ENCODE data around the gene SMIM28. TPM values are rescaled to one million over a fixed set of nuclear protein-coding genes. Genes with fewer than 3 reads are reported as not detected.

Gene SMIM28
- total and polyA plus RNA-seq, 2 of the 4 experiments (the other 2 are of a cell fraction): not detected

GRCh38 chr6:138403324-138403800, 25.7 kb downstream of the SMIM28 start:
- Histone ChIP-seq H3K4me3 (ENCODE audit: insufficient read depth, low read depth, low read length) (peak overlapping the region; percentile 79), H3K79me1 (ENCODE audit: low read depth in 1 of 2, low read length in 2 of 2) (peaks cover 16 to 29% of the 10 kb centered on the region in 2 experiments), H3K14ac (replicated peaks; ENCODE audit: low read depth, low read length) (peak overlapping the region; percentile 27), H3K4me2 (ENCODE audit: low read depth, low read length) (peak overlapping the region; percentile 77), H3K9me3 (ENCODE audit: control insufficient read depth, insufficient read depth, low read length) (no peaks in the 10 kb centered on the region), H3K18ac (ENCODE audit: low read depth, low read length) (peak overlapping the region; percentile 72), H4K5ac (ENCODE audit: low read depth, low read length) (peak overlapping the region; percentile 80), H3K56ac (ENCODE audit: extremely low read depth, insufficient read depth, low read length) (peak overlapping the region; percentile 61; the same call in 1 of the 2 replicates), H2BK120ac (ENCODE audit: low read depth, low read length) (peak overlapping the region; percentile 77; the same call in 1 of the 2 replicates), H3K9ac (ENCODE audit: low read depth, low read length) (peak overlapping the region; percentile 74), H4K8ac (ENCODE audit: low read depth in 2 of 2, low read length in 2 of 2) (peak overlapping the region; percentile 82 to 95), H3K9me1 (ENCODE audit: insufficient read depth, low read length) (peaks cover 2% of the 10 kb centered on the region), H3K27ac (ENCODE audit: insufficient read depth, low read length) (peak overlapping the region; percentile 68), H2AK9ac (replicated peaks; ENCODE audit: low read depth, low read length, poor library complexity) (peak overlapping the region; percentile 59), H3K4ac (ENCODE audit: low read depth, low read length) (peak overlapping the region; percentile 67), H2AK5ac (ENCODE audit: low read depth, low read length) (peak overlapping the region; percentile 49; the same call in 1 of the 2 replicates), H4K91ac (ENCODE audit: insufficient read depth, low read depth, low read length) (peak overlapping the region; percentile 77), H2AFZ (replicated peaks; ENCODE audit: low read length, poor library complexity) (peak overlapping the region; percentile 99), H4K20me1 (ENCODE audit: insufficient read depth, low read length) (no peaks in the 10 kb centered on the region), H2BK5ac (ENCODE audit: low read depth, low read length, poor library complexity, severe bottlenecking) (peak overlapping the region; percentile 35), H3K4me1 (ENCODE audit: control insufficient read depth, insufficient read depth, low read length) (peaks cover 3% of the 10 kb centered on the region), H2BK20ac (ENCODE audit: low read depth, low read length) (peak overlapping the region; percentile 26; the same call in 1 of the 2 replicates), H2BK15ac (ENCODE audit: low read depth, low read length) (peak overlapping the region; percentile 34; the same call in 1 of the 3 replicates), H3K23ac (ENCODE audit: low read depth, low read length) (peak overlapping the region; percentile 76; the same call in 1 of the 2 replicates), H3K27me3 (ENCODE audit: control insufficient read depth, insufficient read depth, low read length) (no peaks in the 10 kb centered on the region), H3K36me3 (ENCODE audit: control insufficient read depth, insufficient read depth, low read length) (peaks cover 13% of the 10 kb centered on the region)
- WGBS, 2 experiments (ENCODE audit: extremely low coverage in 2 of 2, insufficient read length in 1 of 2): 2% methylated on average over 29 of the region's 30 CpGs; no CpG with 5 or more reads in 1 of the 2 experiments
- no peak for DNase-seq
- dilution Hi-C loops (cut with HindIII; ENCODE audit: low sequenced_read_pairs, unreplicated experiment): no loop called here
- BruUV-seq (replicated peaks): no TSS peak
- TF ChIP-seq RFX5 (IDR thresholded peaks at IDR 0.05; ENCODE audit: low read depth, low read length): no peak
- TF ChIP-seq RAD21 (IDR thresholded peaks at IDR 0.05; ENCODE audit: low read length): no peak
- TF ChIP-seq, protein P1, sequence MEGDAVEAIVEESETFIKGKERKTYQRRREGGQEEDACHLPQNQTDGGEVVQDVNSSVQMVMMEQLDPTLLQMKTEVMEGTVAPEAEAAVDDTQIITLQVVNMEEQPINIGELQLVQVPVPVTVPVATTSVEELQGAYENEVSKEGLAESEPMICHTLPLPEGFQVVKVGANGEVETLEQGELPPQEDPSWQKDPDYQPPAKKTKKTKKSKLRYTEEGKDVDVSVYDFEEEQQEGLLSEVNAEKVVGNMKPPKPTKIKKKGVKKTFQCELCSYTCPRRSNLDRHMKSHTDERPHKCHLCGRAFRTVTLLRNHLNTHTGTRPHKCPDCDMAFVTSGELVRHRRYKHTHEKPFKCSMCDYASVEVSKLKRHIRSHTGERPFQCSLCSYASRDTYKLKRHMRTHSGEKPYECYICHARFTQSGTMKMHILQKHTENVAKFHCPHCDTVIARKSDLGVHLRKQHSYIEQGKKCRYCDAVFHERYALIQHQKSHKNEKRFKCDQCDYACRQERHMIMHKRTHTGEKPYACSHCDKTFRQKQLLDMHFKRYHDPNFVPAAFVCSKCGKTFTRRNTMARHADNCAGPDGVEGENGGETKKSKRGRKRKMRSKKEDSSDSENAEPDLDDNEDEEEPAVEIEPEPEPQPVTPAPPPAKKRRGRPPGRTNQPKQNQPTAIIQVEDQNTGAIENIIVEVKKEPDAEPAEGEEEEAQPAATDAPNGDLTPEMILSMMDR (conservative IDR thresholded peaks at IDR 0.05; ENCODE audit: low read depth, low read length): peak; percentile 26; the same call in 1 of the 2 replicates
- TF ChIP-seq USF2 (IDR thresholded peaks at IDR 0.05; ENCODE audit: low read depth, low read length): no peak
- no peak for TF ChIP-seq POLR2A (IDR thresholded peaks at IDR 0.05; ENCODE audit: low read depth, low read length)
- no peak for TF ChIP-seq FOS (IDR thresholded peaks at IDR 0.05; ENCODE audit: low read depth, low read length)
- TF ChIP-seq NFE2L2 (IDR thresholded peaks at IDR 0.05; ENCODE audit: low read depth, low read length): no peak
- POLR2A ChIA-PET (ENCODE audit: unreplicated experiment): interaction anchor here (0.7 kb wide), 1 partner anchor 16 kb away, joined by 3 read pairs; no protein-coding TSS in a partner anchor
- in situ Hi-C loops (cut with MboI; ENCODE audit: low sequenced_read_pairs): loop anchor here (25.0 kb wide), 1 partner anchor 566 kb away; no protein-coding TSS in a partner anchor
- intact Hi-C loops (cut with micrococcal nuclease): loop anchor here (5.0 kb wide), 1 partner anchor 401 kb away; no protein-coding TSS in a partner anchor
- CTCF ChIA-PET: interaction anchor here (0.6 to 1.2 kb wide), 4 partner anchors 9 to 289 kb away, joined by 3 to 4 read pairs (median 4); no protein-coding TSS in a partner anchor
- ATAC-seq (ENCODE audit: low read depth): peak; percentile 30
